Activated naive CD8-positive, alpha-beta T cell treated with anti-CD3 and anti-CD28 coated beads, Interleukin-2, amount 50 U/mL, for 24 hours (primary cell): ENCODE results near the gene OR5K1.

Source experiments
- ATAC-seq: fragments of 150-1000 bp; cut with Tn5 transposase; one replicate; pipeline ENCODE4 v1.10.0; 2021
- DNase-seq: peaks from one replicate; pipeline ENCODE4 v3.0.0; 2021
- H3K27ac Mint-ChIP-seq: one replicate; pipeline ENCODE4 v1.8.0; 2021; ENCODE audit warnings: mild to moderate bottlenecking, mixed read lengths
- H3K27me3 Mint-ChIP-seq: one replicate; pipeline ENCODE4 v1.8.0; 2021; ENCODE audit warnings: mixed read lengths
- H3K36me3 Mint-ChIP-seq: one replicate; pipeline ENCODE4 v1.8.0; 2021; ENCODE audit warnings: low read depth, mixed read lengths
- H3K4me1 Mint-ChIP-seq: one replicate; pipeline ENCODE4 v1.8.0; 2021; ENCODE audit warnings: mixed read lengths
- H3K4me3 Mint-ChIP-seq: one replicate; pipeline ENCODE4 v1.8.0; 2021; ENCODE audit warnings: mild to moderate bottlenecking, moderate library complexity, mixed read lengths
- H3K9me3 Mint-ChIP-seq: one replicate; pipeline ENCODE4 v1.8.0; 2021; ENCODE audit warnings: mixed read lengths

Gene OR5K1

DNA sequence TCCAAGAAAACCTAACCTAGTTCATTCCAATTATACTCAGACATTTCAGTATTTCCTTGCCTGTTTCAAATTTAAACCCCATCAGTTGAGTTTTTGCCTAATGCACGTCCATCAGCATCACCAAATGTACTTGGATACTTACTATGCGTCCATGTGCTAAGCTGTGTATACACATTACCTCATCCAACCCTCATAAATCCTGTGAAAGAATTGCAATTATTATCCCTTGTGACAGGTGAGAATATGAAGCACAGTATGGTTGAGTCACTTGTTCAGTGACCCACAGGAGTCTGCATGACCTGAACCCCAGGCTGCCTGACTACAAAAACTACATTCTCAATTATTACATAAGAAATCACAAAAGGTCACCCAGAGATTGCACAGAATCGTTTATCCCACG lies 37.0 kb downstream of the OR5K1 start:
- Mint-ChIP-seq H3K4me3 (no peak overlapping the region), H3K4me1 (peaks cover 13% of the 10 kb centered on the region), H3K9me3 (no peaks in the 10 kb centered on the region), H3K27ac (no peak overlapping the region), H3K36me3 (peaks cover 10% of the 10 kb centered on the region), H3K27me3 (no peaks in the 10 kb centered on the region)
- DNase-seq = no peak
- ATAC-seq = no peak

DNA sequence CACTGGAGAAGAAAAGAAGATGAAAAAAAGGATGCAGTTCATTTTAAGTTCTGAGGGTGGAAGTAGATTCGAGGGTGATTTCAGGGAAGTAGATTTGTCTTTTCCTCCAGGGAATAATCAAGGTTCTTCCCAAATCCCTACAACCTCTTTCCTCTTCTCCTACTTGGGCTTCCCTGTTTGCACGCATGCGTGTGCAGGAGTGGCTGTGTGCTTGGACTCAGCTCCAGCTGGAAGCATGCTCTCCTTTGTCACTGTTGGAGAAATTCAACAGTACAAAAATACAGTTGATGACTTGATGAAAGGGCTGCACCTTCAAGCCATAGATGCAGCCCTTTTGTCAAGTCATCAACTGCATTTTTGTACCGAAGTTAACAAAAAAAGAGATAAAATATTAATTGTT lies 38.3 kb downstream of the OR5K1 start:
- H3K36me3 Mint-ChIP-seq = peaks cover 13% of the 10 kb centered on the region
- H3K27ac Mint-ChIP-seq = no peak overlapping the region
- no peaks in the 10 kb centered on the region for H3K9me3 Mint-ChIP-seq
- no peaks in the 10 kb centered on the region for H3K27me3 Mint-ChIP-seq
- no peak for ATAC-seq
- DNase-seq = no peak
- H3K4me1 Mint-ChIP-seq = peaks cover 13% of the 10 kb centered on the region
- H3K4me3 Mint-ChIP-seq = no peak overlapping the region

DNA sequence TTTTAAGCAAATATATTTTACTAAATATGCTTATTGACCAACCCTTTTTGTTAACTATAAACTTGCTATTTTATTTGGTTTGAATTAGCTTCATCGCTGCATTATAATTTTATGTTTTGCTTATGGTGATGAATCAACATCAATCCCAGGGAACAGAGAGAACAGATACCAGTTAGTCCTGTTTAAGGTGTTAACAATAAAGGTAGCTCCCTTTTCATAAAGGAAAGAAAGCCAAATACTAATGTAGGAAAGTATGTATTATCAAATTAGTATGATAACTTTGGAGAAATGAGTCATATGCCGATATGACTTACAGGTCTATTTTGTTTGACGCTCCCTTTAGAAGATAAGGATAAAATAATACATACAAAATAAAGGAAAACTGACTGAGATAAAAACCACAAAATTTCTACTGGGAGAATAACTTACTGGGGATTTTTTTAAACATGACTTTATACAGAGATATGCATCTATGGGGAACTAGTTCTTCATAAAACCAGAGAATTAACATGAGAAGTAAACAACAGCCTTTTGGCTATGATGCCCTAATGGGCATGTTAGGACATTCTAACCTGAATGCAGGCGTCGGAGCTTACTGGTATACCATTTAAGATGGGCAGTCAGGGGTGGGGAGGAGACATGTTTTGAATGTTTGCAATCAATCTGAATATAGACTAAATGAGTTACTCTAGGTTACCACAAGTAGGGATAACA lies 39.0 kb downstream of the OR5K1 start:
- Mint-ChIP-seq H3K4me1 (peaks cover 13% of the 10 kb centered on the region), H3K9me3 (no peaks in the 10 kb centered on the region), H3K27ac (no peak overlapping the region), H3K36me3 (peaks cover 19% of the 10 kb centered on the region), H3K27me3 (no peaks in the 10 kb centered on the region), H3K4me3 (no peak overlapping the region)
- DNase-seq (no peak), ATAC-seq (no peak)

DNA sequence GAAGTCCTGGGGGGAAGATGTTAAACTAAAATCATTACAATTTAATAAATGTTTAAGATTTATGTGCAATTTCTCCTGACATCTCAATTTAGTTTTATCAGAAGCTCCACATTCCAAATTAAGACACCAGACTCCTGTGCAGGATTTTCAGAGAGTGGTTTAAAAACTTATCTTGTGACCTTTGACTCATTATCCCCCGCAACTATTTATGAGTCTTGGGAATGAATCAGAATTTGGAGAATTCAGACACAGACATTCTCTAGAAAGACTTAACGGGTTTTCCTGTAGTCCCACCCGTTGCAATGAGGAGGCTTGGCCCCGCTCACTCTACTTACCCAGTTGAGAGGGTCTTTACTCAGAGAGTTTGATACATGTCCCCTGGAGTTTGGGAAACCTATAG lies 41.5 kb downstream of the OR5K1 start:
- peaks cover 17% of the 10 kb centered on the region for H3K4me1 Mint-ChIP-seq
- DNase-seq = no peak
- H3K36me3 Mint-ChIP-seq = peaks cover 23% of the 10 kb centered on the region
- H3K27me3 Mint-ChIP-seq = no peaks in the 10 kb centered on the region
- H3K4me3 Mint-ChIP-seq = no peak overlapping the region
- H3K9me3 Mint-ChIP-seq = no peaks in the 10 kb centered on the region
- ATAC-seq = no peak
- H3K27ac Mint-ChIP-seq = no peak overlapping the region

DNA sequence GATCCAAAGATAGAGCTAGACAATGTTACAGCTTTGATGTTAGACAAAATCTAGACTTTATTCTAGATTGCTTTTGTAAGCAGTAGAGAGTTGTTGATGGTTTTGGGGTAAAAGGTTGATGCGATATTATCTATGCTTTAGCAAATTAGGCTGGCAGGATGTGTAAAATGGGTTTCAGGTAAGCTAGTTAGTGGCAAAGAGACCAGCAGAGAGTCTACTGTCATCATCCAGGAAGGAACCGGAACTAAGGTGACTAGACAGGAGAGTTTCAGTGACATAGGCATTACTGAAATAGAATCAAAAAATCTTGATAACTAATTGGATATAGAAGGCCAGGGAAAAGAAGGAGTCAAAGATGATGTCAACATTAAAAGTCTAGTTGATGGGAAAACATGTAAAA lies 45.6 kb downstream of the OR5K1 start:
- DNase-seq = no peak
- no peaks in the 10 kb centered on the region for H3K9me3 Mint-ChIP-seq
- no peaks in the 10 kb centered on the region for H3K27me3 Mint-ChIP-seq
- no peak for ATAC-seq
- no peak overlapping the region for H3K4me3 Mint-ChIP-seq
- H3K27ac Mint-ChIP-seq = no peak overlapping the region
- peaks cover 18% of the 10 kb centered on the region for H3K4me1 Mint-ChIP-seq
- peaks cover 32% of the 10 kb centered on the region for H3K36me3 Mint-ChIP-seq

DNA sequence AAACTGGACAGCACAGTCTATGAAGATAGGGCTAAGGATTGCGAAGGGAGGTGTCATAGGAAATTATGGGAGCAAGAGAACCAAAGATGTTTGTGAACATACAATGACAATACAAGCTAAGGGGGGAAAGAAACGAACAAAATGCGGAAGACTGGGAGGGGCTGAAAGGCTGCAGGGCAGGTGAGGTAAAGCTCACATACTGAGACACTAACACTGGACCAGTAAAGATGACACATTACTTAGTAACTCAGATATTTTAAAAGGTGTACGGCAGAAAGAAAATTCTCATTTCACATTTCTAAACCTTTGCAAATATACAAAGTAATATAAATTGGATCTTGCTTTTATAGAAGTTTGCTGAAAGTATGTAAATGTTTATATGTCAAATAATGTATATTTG lies 49.6 kb downstream of the OR5K1 start:
- H3K27ac Mint-ChIP-seq = no peak overlapping the region
- no peaks in the 10 kb centered on the region for H3K9me3 Mint-ChIP-seq
- ATAC-seq (no peak), DNase-seq (no peak)
- peaks cover 37% of the 10 kb centered on the region for H3K4me1 Mint-ChIP-seq
- peaks cover 48% of the 10 kb centered on the region for H3K36me3 Mint-ChIP-seq
- no peaks in the 10 kb centered on the region for H3K27me3 Mint-ChIP-seq
- H3K4me3 Mint-ChIP-seq = no peak overlapping the region

DNA sequence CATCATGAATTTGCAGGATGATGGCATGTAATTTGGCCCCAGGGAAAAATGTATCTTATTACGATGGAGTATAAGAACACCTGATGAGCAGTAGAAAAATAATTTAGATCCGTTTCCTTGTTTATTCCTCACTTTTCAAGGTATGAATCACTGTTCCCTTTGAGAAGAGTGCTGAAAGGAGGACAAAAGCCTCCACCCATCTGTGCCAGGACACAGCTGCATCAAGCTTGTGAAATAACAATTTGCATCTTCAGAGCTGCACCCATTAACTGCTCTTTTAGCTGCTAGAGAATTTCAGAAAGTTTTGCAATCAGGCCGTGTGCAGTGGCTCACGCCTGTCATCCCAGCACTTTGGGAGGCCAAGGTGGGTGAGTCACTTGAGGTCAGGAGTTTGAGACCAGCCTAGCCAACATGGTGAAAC lies 50.1 kb downstream of the OR5K1 start:
- DNase-seq = no peak
- peaks cover 52% of the 10 kb centered on the region for H3K36me3 Mint-ChIP-seq

DNA sequence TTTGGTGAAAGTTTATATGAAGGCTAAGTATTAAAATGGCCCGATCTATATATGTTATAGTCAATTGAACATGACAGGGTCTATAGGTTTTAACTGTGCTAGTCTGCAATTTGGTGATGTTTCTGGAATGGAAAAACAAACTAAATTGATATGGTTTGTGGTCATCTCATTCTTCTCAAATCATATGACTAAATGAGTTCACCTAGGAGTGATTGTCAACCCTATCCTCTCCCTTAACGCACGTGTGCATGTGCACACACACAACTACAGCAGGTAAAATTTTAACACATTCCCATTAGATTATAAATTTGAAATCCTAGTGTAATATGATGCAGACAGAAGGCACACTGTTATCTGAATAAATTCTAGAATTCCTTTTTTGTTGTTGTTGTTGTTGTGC lies 50.7 kb downstream of the OR5K1 start:
- peaks cover 46% of the 10 kb centered on the region for H3K4me1 Mint-ChIP-seq
- no peak overlapping the region for H3K27ac Mint-ChIP-seq
- H3K36me3 Mint-ChIP-seq = peaks cover 57% of the 10 kb centered on the region

More for the DNA sequence above, 50.1 kb downstream of the OR5K1 start:
- Mint-ChIP-seq H3K27me3 (no peaks in the 10 kb centered on the region), H3K4me3 (no peak overlapping the region), H3K27ac (no peak overlapping the region), H3K9me3 (no peaks in the 10 kb centered on the region), H3K4me1 (peaks cover 43% of the 10 kb centered on the region)
- no peak for ATAC-seq

DNA sequence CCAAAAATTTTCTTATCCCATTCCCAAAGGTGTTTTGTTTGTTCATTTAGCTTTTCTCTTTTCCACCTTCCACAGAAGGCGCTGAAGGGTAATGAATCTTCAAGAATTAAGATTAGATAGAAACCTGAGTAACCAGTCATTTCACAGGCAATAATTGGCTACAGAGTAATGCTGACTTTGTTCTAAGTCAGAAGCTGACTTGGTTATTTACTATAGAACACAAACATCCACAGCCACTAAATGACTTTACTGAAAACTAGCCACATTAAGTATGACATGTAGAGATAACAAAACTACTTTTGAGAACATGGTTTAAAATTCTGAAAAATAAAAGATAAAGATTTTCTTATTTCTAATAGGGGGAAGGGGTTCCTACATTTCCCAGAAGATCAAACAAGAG lies 51.9 kb downstream of the OR5K1 start:
- ATAC-seq = no peak
- Mint-ChIP-seq H3K27me3 (no peaks in the 10 kb centered on the region), H3K4me3 (no peak overlapping the region), H3K27ac (no peak overlapping the region), H3K9me3 (no peaks in the 10 kb centered on the region), H3K36me3 (peaks cover 68% of the 10 kb centered on the region), H3K4me1 (peaks cover 58% of the 10 kb centered on the region)
- no peak for DNase-seq

More for the DNA sequence above, 50.7 kb downstream of the OR5K1 start:
- Mint-ChIP-seq H3K4me3 (no peak overlapping the region), H3K9me3 (no peaks in the 10 kb centered on the region), H3K27me3 (no peaks in the 10 kb centered on the region)
- peak; percentile 70 for ATAC-seq
- no peak for DNase-seq

DNA sequence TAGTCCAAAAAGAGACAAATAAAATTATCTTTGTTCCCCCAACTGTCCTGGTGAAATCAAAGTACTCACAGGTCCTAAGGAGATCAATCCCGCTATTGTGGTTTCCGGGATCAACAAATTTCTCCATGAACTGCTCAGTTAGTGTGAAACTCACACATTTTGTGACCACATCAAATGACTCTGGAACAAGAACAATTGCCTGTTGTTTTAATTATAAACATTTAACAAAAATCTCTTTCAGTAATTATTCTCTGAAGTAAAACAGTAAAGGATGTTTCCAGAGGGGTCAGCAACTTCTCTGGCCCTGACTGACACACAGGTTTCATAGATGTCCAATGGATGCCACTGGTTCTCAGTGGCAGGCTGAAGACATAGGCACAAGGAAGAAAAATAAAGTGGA lies 55.8 kb downstream of the OR5K1 start:
- DNase-seq = no peak
- Mint-ChIP-seq H3K27ac (peak overlapping the region; percentile 59), H3K4me3 (peak overlapping the region; percentile 97), H3K9me3 (no peaks in the 10 kb centered on the region), H3K4me1 (peaks cover 72% of the 10 kb centered on the region), H3K36me3 (peaks cover 71% of the 10 kb centered on the region), H3K27me3 (no peaks in the 10 kb centered on the region)
- no peak for ATAC-seq

DNA sequence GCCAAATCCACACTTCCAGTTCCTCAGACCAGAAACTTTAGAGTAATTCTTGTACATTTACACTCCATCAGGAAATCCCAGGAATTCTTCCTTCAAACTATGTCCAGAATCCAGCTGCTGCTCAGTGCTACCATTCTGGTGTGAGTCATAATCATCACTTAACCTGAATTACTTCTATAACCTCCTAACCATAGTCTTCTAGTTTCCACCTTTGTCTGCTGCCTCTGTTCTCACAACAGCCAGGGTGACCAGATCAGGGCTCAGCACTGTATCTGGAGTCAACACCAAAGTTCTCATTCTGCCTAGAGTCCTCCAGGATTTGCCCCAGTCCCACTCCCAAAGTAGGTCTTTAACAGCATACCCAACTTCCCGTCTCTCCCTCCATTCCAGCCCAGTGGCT lies 56.4 kb downstream of the OR5K1 start:
- Mint-ChIP-seq H3K4me1 (peaks cover 68% of the 10 kb centered on the region), H3K36me3 (peaks cover 67% of the 10 kb centered on the region), H3K27me3 (no peaks in the 10 kb centered on the region), H3K4me3 (peak overlapping the region; percentile 97), H3K9me3 (no peaks in the 10 kb centered on the region), H3K27ac (peak overlapping the region; percentile 59)
- no peak for DNase-seq
- no peak for ATAC-seq

DNA sequence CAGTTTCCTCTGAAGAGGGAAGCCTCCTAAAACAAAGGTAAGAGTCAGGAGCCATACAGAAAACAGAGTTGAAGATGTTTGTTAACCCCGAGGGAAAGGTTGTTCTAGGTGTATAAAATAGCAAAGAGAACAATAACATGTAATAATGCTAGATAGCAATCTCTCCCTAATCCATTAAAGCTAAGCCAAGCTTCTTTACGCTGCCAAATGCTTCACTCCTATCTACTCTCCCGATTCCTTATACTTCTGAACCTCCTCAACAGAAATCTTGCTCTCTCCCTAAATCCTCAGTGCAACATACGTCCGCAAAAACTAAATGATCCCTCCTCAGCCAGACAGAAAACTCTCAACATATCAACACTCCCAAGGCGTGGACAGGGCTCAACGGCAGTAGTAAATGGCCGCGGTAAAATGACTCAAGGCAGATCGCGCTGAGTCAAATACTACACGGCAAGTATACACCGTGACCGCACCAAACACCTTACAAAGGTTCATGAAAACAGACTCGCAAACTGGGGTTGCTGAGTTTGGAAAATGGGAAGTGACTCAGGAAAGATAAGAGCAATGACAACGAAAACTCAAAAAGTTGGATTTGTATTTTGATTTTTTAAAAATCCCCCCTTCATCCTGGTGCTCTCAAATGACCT lies 59.0 kb downstream of the OR5K1 start:
- peaks cover 45% of the 10 kb centered on the region for H3K36me3 Mint-ChIP-seq
- DNase-seq (peak; percentile 52), ATAC-seq (peak; percentile 53)
- H3K4me3 Mint-ChIP-seq = peak overlapping the region; percentile 97
- H3K27ac Mint-ChIP-seq = peak overlapping the region; percentile 93
- H3K9me3 Mint-ChIP-seq = no peaks in the 10 kb centered on the region
- peaks cover 67% of the 10 kb centered on the region for H3K4me1 Mint-ChIP-seq
- no peaks in the 10 kb centered on the region for H3K27me3 Mint-ChIP-seq
